AG09319 (cell line): Measurements from ENCODE around the gene NKIRAS2.
"Not testable (repeated sequence)": the region's sequence is repeated elsewhere in the genome, so short reads cannot be mapped to it uniquely, and the experiment has no call there.

Experiments used
- DNase-seq: peaks from one replicate; pipeline ENCODE4 v3.0.0-alpha.2; 2010; ENCODE audit warnings: low read depth; ENCODE audit errors: extremely low read depth
- CTCF ChIP-seq: IDR thresholded peaks from 2 replicates; pipeline ENCODE4 v1.5.1; 2011; ENCODE audit warnings: low read depth, mild to moderate bottlenecking, inconsistent platforms, low read length, moderate library complexity

NKIRAS2 gene

GRCh38 chr17:42010898-42011516 is 8.9 kb upstream of the NKIRAS2 start:
- DNase-seq, result no peak
- no peak for TF ChIP-seq CTCF

GRCh38 chr17:42012363-42012762 is 7.5 kb upstream of the NKIRAS2 start:
- DNase-seq, result not testable (repeated sequence)

- not testable (repeated sequence) for DNase-seq
Observed at GRCh38 chr17:42013740-42014139, 6.2 kb upstream of the NKIRAS2 start.

GRCh38 chr17:42016411-42016831 is 3.5 kb upstream of the NKIRAS2 start:
- no peak for TF ChIP-seq CTCF
- no peak for DNase-seq

GRCh38 chr17:42016941-42017865 is 2.7 kb upstream of the NKIRAS2 start, which contains the start of gene DNAJC7:
TSS of gene DNAJC7 (minus strand) at chr17:42017439. CDS start at chr17:42017416, 23 bp downstream.
- no peak for TF ChIP-seq CTCF
- peak; percentile 70 for DNase-seq

- no peak for TF ChIP-seq CTCF
- no peak for DNase-seq
Observed at GRCh38 chr17:42017866-42018200, 2.1 kb upstream of the NKIRAS2 start.

- DNase-seq, result no peak
Observed at GRCh38 chr17:42018339-42018738, 1.6 kb upstream of the NKIRAS2 start.

More at GRCh38 chr17:42018339-42018738, 1.6 kb upstream of the NKIRAS2 start:
- TF ChIP-seq CTCF, result no peak
